Measurements from ENCODE around the gene ANKRD13B. TPM values are rescaled to one million over a fixed set of nuclear protein-coding genes. Genes with fewer than 3 reads are reported as not detected.

Gene ANKRD13B
- total RNA-seq, 4 donors from 2014 or later: 19.0 to 50.1 (median 26.4) TPM

DNA sequence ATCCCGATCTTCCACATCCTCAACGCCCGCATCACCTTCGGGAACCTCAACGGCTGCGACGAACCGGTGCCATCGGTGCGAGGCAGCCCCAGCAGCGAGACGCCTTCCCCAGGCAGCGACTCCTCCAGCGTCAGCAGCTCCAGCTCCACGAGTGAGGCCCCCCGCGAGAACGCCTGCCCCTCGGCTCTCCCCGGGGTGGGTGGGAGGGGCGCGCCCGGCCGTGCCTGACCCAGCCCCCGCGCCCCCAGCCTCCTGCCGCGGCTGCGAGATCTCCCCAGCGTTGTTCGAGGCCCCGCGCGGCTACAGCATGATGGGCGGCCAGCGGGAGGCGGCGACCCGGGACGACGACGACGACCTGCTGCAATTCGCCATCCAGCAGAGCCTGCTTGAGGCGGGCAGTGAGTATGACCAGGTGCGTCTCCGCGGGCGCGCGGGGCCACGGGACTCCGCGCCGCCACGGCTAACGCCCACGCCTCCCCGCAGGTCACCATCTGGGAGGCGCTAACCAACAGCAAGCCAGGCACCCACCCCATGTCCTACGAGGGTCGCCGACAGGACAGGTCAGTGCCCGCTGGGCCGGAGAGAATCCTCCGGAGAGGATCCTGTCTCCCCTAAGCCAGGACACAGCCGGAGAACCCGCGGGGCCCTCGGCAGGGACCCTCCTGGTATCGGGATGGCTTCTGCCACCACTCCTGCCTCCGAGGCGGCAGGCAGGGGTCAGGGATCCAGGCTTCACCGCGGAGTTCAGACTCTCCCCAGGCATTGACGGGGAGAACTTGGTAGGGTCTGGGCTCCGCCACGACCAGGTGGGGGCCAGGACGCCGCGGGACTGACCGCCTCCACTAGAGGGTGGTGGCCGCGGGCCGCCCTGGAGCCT lies 19.7 kb downstream of the ANKRD13B start:
- WGBS, 2 donors: 58 to 72% methylated on average over 56 to 69 of the region's 85 CpGs
- peaks cover 0 to 47% (median 41%) of the 10 kb centered on the region in 4 donors for H3K4me1 ChIP-seq
- H3K4me3 ChIP-seq: peak overlapping the region in 3 of 4 donors; percentile 16 to 41 (median 18)
- H3K27me3 ChIP-seq: peaks cover 0 to 5% of the 10 kb centered on the region in 2 donors
- peak overlapping the region; percentile 25 to 89 (median 70) for H3K27ac ChIP-seq
- TF ChIP-seq POLR2A (IDR thresholded peaks at IDR 0.05) (no peak), EP300 (IDR thresholded peaks at IDR 0.05) (no peak)
- TF ChIP-seq, protein P1, sequence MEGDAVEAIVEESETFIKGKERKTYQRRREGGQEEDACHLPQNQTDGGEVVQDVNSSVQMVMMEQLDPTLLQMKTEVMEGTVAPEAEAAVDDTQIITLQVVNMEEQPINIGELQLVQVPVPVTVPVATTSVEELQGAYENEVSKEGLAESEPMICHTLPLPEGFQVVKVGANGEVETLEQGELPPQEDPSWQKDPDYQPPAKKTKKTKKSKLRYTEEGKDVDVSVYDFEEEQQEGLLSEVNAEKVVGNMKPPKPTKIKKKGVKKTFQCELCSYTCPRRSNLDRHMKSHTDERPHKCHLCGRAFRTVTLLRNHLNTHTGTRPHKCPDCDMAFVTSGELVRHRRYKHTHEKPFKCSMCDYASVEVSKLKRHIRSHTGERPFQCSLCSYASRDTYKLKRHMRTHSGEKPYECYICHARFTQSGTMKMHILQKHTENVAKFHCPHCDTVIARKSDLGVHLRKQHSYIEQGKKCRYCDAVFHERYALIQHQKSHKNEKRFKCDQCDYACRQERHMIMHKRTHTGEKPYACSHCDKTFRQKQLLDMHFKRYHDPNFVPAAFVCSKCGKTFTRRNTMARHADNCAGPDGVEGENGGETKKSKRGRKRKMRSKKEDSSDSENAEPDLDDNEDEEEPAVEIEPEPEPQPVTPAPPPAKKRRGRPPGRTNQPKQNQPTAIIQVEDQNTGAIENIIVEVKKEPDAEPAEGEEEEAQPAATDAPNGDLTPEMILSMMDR (IDR thresholded peaks at IDR 0.05): no peak
- H3K36me3 ChIP-seq: peaks cover 0 to 35% (median 0%) of the 10 kb centered on the region in 3 donors
- no peak for DNase-seq (ENCODE audit: low spot score in 2 of 2)
- no peaks in the 10 kb centered on the region for H3K9me3 ChIP-seq

DNA sequence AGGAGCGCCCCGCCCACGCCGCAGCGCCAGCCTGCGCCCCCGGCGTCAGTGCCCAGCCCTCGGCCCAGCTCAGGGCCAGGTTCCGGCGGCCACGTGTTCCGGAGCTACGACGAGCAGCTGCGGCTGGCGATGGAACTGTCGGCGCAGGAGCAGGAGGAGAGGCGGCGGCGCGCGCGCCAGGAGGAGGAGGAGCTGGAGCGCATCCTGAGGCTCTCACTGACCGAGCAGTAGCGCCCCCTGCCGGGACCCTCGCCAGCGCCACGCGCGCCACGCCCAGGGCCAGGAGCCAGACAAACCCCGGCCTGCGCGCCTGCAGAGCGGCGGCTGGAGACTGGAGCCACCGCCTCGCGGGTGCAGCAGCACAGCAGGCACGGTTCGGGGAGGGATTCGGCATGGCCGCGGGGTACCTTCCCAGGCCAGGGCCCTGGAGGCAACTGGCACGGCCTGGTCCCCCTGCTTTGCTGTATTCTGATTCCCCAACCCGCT lies 20.5 kb downstream of the ANKRD13B start:
- peaks cover 0 to 29% (median 0%) of the 10 kb centered on the region in 3 donors for H3K36me3 ChIP-seq
- WGBS, 2 donors: 3% methylated on average over 14 to 22 of the region's 50 CpGs
- peak; percentile 95 to 96 for DNase-seq (ENCODE audit: low spot score in 2 of 2)
- peak overlapping the region; percentile 25 to 89 (median 70) for H3K27ac ChIP-seq
- H3K9me3 ChIP-seq: no peaks in the 10 kb centered on the region
- TF ChIP-seq, protein P1 (IDR thresholded peaks at IDR 0.05): peak; percentile 91 to 97 (median 96)
- TF ChIP-seq POLR2A (IDR thresholded peaks at IDR 0.05) (peak; percentile 12 to 51), EP300 (IDR thresholded peaks at IDR 0.05) (peak in 1 of 2 donors; percentile 73)
- peaks cover 0 to 5% of the 10 kb centered on the region in 2 donors for H3K27me3 ChIP-seq
- peaks cover 0 to 55% (median 48%) of the 10 kb centered on the region in 4 donors for H3K4me1 ChIP-seq
- H3K4me3 ChIP-seq: peak overlapping the region; percentile 13 to 41 (median 17)

DNA sequence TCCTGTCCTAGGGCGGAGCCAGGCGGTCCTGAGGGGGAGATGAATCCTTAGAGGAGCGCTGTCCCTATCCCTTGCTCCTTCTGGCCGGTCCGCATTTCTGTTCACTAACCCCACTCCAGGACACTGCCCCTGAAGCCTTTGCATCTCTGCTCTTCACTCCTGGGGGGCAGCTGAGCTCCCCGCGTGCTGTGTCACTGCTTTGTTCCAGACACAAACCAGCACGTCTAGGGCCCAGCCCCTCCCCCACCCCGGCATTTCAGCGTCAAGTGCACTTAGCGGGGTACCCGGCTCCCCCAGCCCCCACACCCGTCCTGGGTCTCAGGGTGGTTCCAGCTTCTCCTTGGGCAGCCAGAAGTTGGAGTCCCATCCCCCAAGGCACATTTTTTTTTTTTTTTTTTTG lies 20.9 kb downstream of the ANKRD13B start:
- Histone ChIP-seq H3K27me3 (peaks cover 0 to 5% of the 10 kb centered on the region in 2 donors), H3K4me1 (peaks cover 0 to 60% (median 51%) of the 10 kb centered on the region in 4 donors), H3K4me3 (peak overlapping the region; percentile 13 to 41 (median 17)), H3K27ac (peak overlapping the region in 3 of 4 donors; percentile 2 to 89 (median 88)), H3K9me3 (no peaks in the 10 kb centered on the region), H3K36me3 (peaks cover 0 to 25% (median 0%) of the 10 kb centered on the region in 3 donors)
- no peak for TF ChIP-seq POLR2A (IDR thresholded peaks at IDR 0.05)
- TF ChIP-seq EP300 (IDR thresholded peaks at IDR 0.05): no peak
- TF ChIP-seq, protein P1 (IDR thresholded peaks at IDR 0.05): no peak
- 27 to 31% methylated on average over 13 of the region's 13 CpGs for WGBS, 2 donors
- DNase-seq (ENCODE audit: low spot score in 2 of 2): no peak

DNA sequence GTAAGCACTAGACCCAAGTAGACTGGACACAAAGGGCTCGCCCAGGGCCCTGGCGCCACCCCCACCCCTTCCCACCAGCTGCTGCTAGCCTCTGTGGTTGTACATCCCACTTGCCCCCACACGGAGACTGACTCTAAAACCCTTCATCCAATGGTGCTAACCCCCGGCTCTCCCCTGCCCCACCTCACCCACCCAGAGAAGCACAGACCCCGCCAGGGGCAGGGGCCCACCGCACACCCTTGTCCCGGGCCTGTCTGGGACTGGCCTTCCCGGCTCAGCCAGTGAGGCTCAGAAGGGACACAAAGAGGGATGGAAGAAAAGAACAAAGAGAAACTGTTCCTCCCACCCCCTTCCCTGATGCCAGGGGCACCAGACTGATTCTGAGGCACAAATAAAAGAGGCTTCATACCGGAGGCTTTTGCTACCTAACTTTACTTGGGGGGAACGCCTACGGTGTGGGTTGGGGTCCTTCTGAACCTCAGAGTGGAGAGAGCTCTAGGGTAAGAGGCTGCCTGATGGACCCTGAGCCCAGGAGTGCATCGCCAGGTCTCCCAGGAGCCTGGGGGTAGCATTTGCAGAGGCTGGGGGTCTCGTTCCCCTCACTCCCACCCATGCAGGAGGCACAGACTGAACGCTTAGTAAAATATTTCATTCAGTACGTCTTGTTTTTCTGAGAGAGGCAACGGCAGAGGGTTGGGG lies 21.6 kb downstream of the ANKRD13B start:
- Histone ChIP-seq H3K4me3 (peak overlapping the region; percentile 13 to 50 (median 34)), H3K27me3 (peaks cover 0 to 5% of the 10 kb centered on the region in 2 donors), H3K36me3 (peaks cover 0 to 19% (median 0%) of the 10 kb centered on the region in 3 donors), H3K4me1 (peaks cover 0 to 66% (median 51%) of the 10 kb centered on the region in 4 donors), H3K9me3 (no peaks in the 10 kb centered on the region), H3K27ac (peak overlapping the region; percentile 56 to 89 (median 77))
- TF ChIP-seq, protein P1 (IDR thresholded peaks at IDR 0.05): no peak
- no peak for TF ChIP-seq EP300 (IDR thresholded peaks at IDR 0.05)
- TF ChIP-seq POLR2A (IDR thresholded peaks at IDR 0.05): no peak
- no peak for DNase-seq (ENCODE audit: low spot score in 2 of 2)
- WGBS, 2 donors: 49 to 57% methylated on average over 15 to 16 of the region's 16 CpGs

All from tibial nerve (tissue), 4 donors.